ENCODE data around the gene NUMA1. TPM values are rescaled to one million over a fixed set of nuclear protein-coding genes. Genes with fewer than 3 reads are reported as not detected.

The NUMA1 gene
- total RNA-seq, 2 experiments from 2014 or later, result 103 to 110 TPM

DNA sequence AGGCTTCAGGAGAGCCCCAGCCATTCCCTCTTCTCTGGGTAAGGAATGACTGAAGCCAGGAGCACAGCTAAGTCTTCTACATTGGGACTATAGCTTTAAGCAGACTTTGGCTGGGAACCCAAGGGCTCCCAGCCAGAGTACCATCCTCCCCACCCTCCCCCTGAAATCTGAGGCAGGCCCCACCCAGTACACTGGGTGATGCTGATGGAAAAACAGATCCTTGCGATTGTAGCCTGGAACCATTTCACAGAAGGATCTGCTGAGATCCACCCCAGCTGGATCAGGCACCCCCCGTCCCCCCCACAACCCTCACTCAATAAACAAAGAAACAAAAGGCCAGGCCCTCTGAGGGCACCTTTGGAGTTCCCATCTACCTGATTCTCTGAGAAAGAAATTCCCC is 41.9 kb downstream of the NUMA1 start:
- CTCF ChIA-PET, result interaction anchor here (0.7 to 3.1 kb wide), 7 partner anchors 8 to 145 kb away, joined by 3 to 19 read pairs (median 5); no protein-coding TSS in a partner anchor
- POLR2A ChIA-PET, result interaction anchor here (0.5 to 0.6 kb wide), 2 partner anchors 9 to 47 kb away, joined by 3 to 5 read pairs; no protein-coding TSS in a partner anchor

GRCh38 chr11:72037554-72038311 is 42.6 kb downstream of the NUMA1 start:
- ChIA-PET CTCF (interaction anchor here (1.3 to 3.1 kb wide), 3 partner anchors 12 to 53 kb away, joined by 5 to 19 read pairs (median 15); no protein-coding TSS in a partner anchor), POLR2A (interaction anchor here (0.6 kb wide), 1 partner anchor 10 kb away, joined by 3 read pairs; no protein-coding TSS in a partner anchor)

GRCh38 chr11:72036687-72037086 is 43.7 kb downstream of the NUMA1 start:
- POLR2A ChIA-PET, result no interaction called here
- CTCF ChIA-PET, result no interaction called here

GRCh38 chr11:72030472-72031045 is 49.8 kb downstream of the NUMA1 start:
- ChIA-PET POLR2A (interaction anchor here (1.6 kb wide), 1 partner anchor 9 kb away, joined by 7 read pairs; no protein-coding TSS in a partner anchor), CTCF (interaction anchor here (1.1 to 1.2 kb wide), 2 partner anchors 9 to 114 kb away, joined by 3 to 4 read pairs; no protein-coding TSS in a partner anchor)

DNA sequence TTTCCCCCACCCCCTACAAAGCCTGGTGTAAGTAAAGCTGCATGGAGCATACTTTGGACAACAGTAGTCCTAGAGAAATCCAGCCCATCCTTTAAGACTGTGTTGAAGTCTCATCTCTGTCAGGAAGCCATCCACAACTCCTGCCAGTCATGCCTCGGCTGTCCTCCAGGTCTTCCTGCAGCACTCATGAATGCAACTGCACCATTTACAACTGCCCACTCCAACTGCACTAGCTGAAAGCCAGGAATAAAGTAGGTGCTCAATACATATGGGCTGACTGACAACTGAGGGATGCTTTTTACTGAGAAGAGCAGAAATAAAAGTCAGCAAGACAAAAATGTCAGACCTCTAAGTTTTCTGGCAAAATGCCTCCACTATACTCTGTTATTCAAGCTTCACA is 54.3 kb downstream of the NUMA1 start:
- ChIA-PET CTCF (interaction anchor here (0.9 to 8.0 kb wide), 10 partner anchors 13 to 157 kb away, joined by 3 to 55 read pairs (median 9); partner anchors contain the start of gene NUMA1), POLR2A (no interaction called here)

DNA sequence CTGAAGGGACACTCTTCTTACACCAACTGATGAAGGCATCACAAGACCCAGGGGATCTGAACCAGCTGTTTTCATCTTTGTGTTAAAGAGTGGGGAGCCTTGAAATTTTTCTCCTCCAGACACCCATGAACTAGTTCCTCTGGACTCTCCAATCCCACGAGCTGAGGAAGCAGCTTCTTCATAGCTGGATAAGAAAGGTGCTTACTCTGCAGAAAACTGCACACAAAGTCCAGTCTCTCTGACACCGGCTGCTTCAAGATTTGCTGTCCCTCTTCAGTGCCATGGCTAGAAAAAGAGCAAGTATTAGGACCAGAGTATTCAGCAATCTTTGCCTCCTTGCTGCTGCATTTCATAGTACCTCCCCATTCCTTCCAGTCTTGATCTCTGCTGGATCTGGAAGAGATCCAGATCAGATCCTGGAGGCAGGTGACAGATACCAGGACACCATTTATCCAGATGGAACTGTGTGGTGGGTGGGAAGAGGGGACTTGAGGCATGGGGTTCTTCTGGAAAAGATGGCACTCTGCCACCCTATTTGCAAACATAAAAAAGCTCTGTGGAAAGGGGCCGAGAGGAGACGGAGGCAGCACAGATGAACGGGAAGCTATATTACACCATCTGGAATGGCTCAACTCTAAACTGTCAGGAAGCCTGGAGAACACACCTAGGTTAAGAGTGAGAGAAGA is 56.1 kb downstream of the NUMA1 start:
- CTCF ChIA-PET, result interaction anchor here (0.9 to 8.0 kb wide), 15 partner anchors 9 to 201 kb away, joined by 3 to 55 read pairs (median 9); partner anchors contain the start of gene ANAPC15
- POLR2A ChIA-PET, result no interaction called here

GRCh38 chr11:72023335-72023734 is 57.0 kb downstream of the NUMA1 start:
- ChIA-PET CTCF (interaction anchor here (2.5 to 8.0 kb wide), 2 partner anchors 68 to 121 kb away, joined by 8 to 55 read pairs; no protein-coding TSS in a partner anchor), POLR2A (no interaction called here)

DNA sequence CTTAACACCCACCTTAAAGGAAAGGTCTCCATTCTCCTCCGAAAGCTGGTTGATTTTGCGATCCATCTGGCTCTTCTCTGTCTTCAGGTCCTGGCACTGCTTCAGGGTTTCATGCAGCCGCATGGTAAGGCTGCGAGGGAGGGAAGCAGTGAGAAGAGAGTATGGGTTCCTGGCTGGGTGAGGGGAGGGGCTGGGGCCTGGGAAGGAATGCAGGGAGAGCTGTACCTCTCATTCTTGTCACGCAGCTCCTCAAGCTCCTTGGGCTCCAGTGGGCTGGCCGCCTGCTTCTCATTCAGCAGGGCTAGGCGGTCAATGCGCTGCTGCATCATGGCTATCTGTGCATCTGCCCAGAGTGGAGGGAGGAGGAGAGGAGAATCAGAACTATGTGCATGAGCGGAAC is 62.2 kb downstream of the NUMA1 start:
- POLR2A ChIA-PET, result no interaction called here
- CTCF ChIA-PET, result interaction anchor here (1.0 kb wide), 1 partner anchor 126 kb away, joined by 3 read pairs; no protein-coding TSS in a partner anchor

DNA sequence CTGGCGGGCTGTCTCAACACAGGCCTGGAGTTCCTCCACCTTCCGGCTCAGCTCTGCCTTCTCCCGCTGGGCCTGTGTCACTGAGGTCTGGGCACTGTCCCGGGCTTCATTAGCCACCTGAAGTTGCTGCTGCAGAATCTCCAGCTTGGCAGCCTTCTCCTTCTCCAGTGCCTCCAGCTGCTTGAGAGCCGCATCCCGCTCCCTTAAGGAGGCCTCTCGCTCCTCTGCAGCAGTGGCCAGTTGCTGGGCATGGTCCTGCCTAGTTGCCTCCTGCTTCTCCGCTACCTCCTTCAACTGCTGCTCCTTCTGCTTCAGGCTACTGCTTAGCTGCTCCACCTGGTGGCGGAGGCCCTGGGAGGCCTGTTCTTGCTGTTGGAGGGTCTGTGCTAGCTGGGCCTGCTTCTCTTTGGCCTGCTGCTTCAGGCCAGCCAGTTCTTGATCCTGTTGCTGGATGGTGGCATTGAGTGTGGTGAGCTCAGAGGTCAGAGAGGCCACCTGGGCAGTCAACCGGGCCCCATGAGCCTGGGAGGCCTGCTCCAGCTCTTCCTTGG is 64.8 kb downstream of the NUMA1 start:
- ChIA-PET POLR2A (no interaction called here), CTCF (interaction anchor here (0.7 to 3.3 kb wide), 2 partner anchors 9 to 97 kb away, joined by 3 to 13 read pairs; no protein-coding TSS in a partner anchor)

- CTCF ChIA-PET, result interaction anchor here (0.7 to 3.3 kb wide), 2 partner anchors 10 to 97 kb away, joined by 3 to 13 read pairs; no protein-coding TSS in a partner anchor
- POLR2A ChIA-PET, result no interaction called here
Measured at GRCh38 chr11:72014761-72015320, 65.5 kb downstream of the NUMA1 start.

DNA sequence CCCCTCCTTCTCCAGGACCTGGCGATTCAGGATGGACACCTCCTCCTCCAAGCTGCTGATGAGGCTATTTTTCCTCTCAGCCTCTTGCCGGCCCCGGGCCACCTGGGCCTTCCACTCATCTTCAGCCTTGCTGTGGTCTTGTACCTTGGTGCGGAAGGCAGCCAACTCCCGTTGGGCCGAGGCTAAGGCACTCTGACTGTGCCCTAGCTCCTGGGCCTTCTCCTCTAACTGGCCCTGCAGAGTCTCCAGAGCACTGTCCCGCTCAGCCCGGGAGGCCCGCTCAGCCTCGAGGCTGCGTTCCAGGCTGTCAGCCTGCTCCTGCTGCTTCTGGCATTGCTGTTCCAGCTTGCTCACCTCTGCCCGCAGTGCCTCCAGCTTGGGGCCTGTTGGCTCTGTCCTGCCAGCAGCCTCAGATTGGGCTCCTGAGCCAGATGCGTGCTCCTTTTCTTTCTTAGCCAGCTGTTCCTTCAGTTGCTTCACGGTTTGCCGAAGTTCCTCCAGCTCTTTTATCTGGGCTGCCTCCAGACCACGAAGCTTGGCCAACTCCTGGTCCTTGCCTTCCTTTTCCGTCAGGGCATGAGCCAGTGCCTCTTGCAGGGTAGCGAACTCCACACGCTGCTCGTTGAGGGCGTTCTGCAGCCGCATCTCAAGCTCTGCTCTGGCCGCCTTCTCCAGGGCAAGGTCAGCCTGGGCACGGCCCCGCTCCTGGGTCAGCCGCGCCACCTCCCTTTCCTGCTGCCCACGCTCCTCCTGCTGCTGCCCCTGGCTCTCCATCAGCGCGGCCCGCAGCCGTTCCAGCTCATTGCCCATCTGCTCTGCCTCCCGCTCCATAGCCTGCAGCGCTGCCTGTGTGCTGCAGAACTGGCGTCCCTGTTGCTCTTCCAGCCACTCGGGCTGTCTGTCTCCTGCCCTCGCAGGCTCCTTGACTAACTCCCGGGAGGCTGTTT is 66.3 kb downstream of the NUMA1 start:
- ChIA-PET CTCF (interaction anchor here (1.1 to 3.3 kb wide), 2 partner anchors 11 to 37 kb away, joined by 3 to 13 read pairs; no protein-coding TSS in a partner anchor), POLR2A (no interaction called here)

GRCh38 chr11:72012897-72013721 is 67.2 kb downstream of the NUMA1 start:
- ChIA-PET POLR2A (no interaction called here), CTCF (interaction anchor here (1.1 kb wide), 1 partner anchor 36 kb away, joined by 3 read pairs; no protein-coding TSS in a partner anchor)

DNA sequence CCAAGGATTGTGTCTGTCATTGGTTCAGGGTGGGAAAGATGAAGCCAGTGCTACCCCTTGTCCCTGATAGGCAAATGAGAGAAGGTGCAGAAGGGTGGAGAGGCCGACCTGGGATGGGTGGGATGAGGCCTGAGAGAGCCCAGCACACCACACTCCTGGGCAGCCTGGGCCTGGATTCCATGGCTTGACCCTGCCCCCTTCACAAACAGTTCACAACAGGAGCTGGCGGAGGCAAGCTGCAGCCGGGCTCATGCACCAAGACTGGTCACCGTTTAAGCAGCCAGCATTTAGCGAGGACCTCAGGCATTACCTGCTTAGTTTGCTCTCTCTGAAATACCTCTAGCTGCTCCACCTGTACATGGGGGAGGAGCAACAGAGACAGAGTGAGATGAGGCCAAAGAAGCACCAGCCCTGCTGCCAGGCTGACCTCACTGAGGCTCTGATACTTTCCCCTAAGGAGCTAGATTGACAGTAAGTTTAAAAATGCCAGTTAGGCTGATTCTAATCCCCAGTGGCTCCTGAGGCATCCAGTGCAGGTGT is 68.2 kb downstream of the NUMA1 start:
- POLR2A ChIA-PET, result no interaction called here
- CTCF ChIA-PET, result no interaction called here

DNA sequence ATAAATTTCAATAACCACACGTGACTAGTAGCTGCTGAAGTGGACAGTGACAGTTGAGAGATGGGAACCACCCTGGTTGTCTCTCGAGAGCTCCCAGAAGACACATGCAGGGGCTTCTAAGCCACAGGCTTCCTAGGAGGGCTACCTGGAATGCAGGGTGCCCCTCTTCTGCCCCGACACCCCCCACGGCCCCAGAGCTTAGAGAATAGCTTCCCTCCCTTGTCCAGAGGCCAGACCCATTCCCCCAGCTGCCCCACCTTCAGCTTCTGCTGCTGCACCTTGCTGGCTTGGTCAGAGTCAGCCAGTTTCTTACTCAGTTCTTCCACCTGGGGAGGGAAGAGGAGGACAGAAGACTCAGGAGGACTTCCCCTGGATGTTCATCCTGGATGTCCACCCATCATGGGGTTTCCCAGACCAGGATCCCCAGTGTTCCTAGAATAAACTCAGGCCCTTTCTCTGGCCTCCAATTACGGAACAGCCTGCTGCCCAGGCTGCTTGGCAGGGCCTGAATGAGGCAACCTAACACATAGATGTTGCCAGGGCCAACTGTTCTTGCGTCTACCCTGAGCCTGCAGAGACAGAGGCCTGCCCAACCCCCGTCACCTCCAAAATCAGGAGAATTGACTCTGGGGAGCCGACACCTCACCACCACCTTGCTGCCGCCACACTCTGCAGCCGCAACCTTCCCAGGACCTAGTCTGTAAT is 69.7 kb downstream of the NUMA1 start:
- CTCF ChIA-PET, result no interaction called here
- POLR2A ChIA-PET, result no interaction called here

GRCh38 chr11:72009156-72009555 is 71.2 kb downstream of the NUMA1 start:
- ChIA-PET CTCF (no interaction called here), POLR2A (no interaction called here)

DNA sequence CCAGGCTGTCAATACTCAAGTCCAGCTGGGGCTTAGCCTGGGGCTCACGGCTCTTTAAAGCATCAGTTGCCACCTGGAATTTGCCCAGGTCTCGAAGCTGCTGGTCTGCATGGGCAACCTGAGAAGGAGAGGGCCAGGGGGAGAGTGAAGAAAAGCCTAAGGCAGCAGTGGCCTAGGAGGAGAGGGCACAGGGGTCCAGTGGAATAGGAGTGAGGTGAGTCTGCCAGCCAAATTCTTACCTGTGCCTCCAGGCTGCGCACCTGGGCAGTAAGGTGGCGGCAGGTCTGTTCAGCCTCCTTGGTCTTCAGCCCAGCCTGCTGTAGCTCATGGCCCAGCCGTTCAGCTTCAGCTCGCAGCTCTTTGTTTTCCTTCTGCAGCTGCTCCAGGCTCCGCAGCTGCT is 71.6 kb downstream of the NUMA1 start:
- ChIA-PET POLR2A (no interaction called here), CTCF (no interaction called here)
